ENCODE measurements around the gene DCAF8.

DCAF8 gene

GRCh38 chr1:160197231-160197630, 65.1 kb downstream of the DCAF8 start:
- DNase-seq: no peak

- no peak for DNase-seq
These were observed 66.2 kb downstream of the DCAF8 start for GRCh38 chr1:160196143-160196542.

GRCh38 chr1:160194737-160195059, 67.7 kb downstream of the DCAF8 start:
- DNase-seq: no peak

DNA sequence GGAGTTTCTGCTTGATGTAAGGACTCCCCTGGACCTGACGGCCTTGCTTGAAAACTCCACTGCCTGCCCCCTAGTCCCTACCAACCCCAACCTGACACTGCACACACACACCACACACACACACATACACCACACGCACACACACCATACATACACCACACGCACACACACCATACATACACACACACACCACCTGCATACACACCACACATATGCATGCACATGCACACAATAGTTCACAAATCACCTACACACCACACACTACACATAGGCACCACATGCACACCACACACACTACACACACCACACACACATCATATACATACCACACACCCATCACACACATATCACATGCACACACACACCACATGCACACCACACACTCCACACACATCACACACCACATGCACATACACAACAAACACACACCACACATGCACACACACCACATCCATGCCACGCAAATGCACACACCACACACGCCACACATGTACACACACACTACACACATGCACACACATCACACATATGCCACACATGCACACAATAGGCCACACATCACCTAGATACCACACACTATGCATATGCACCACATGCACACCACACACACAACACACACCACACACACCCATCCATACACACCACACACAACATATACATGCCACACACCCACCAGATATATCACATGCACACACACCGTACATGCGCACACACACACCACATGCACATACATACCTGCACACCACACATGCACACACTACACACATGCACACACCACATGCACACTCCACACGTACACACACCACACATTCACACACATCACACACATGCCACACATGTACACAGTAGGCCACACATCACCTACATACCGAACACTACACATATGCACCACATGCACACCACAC, 68.3 kb downstream of the DCAF8 start:
- no peak for DNase-seq

DNA sequence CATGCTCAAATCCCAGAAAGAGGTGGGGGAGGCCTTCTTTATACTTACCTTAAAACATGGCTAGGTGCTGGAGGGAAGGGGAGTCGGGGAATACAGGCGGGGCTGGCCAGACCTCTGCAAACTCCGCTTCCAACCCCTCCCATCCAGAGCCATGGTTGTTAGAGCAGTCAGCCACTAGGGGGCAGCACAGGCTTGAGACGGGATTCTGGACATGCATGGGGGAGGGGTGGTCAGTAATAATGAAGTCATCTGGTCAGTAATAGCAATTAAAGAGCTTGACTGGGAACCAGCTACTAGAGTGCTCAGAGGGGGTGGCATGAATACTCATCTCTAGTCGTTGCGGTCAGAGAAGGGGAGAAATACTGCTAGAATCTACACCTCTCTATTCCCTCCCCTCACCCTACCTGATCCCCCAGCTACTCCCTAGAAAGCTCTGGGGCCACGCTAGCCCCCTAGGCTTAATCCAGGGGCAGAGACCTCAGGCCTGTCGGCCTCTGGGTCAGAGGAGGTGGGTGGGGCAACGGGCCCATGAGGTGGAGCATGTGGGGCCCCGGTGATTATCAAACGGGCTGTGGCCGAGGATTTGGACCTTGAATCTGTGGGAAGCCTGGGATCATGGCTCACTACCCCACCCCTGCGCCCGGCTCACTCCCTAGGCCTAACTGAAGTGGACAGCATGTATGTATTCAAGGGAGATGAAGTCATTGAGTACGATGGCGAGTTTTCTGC, 69.1 kb downstream of the DCAF8 start:
- peak; percentile 78 to 85 for DNase-seq

DNA sequence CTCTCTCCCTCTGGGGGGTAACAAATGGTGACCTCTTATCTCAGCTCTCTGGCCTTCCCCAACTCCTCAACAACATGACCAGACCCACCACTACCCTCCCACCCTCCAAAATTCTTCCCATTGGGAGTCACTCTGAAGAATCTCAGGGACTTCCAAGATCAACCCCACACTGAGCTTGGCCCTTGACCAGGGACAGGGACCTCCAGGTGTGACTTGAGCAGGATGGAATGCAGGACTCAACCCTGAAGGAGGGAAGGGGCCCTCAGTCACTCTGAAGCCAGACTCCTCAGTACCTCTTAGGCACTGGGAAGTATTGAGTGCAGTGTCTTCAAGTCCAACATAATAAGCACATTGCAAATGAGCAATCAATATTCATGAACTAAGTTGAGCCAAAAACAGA, 70.1 kb downstream of the DCAF8 start:
- no peak for DNase-seq

- DNase-seq: no peak
These were observed 70.6 kb downstream of the DCAF8 start for GRCh38 chr1:160191756-160192155.

- no peak for DNase-seq
These were observed 72.4 kb downstream of the DCAF8 start, which contains the start of gene CASQ1 for GRCh38 chr1:160189649-160190625. TSS of gene CASQ1 (plus strand) at chr1:160190575. CDS start at chr1:160190752, 177 bp downstream.

DNA sequence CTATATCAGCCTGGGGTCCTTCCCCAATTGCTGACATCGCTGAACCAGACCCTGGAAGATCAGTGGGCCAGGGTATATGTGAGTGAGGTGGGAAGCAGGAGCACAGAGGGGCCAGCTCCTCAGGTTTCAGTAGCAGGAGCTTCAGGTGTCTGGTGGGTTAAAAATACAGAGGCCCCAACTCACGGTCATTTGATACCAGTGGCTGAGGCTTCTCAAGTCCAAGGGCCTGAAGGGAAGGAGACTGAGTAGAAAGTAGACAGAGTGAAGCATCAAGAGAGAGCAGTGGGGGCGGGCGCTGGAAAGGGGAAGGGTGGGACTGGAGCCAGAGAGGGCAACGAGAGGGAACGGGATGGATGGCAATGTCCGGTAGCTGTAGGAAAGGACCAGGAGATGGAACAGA, 74.0 kb downstream of the DCAF8 start:
- no peak for DNase-seq

DNA sequence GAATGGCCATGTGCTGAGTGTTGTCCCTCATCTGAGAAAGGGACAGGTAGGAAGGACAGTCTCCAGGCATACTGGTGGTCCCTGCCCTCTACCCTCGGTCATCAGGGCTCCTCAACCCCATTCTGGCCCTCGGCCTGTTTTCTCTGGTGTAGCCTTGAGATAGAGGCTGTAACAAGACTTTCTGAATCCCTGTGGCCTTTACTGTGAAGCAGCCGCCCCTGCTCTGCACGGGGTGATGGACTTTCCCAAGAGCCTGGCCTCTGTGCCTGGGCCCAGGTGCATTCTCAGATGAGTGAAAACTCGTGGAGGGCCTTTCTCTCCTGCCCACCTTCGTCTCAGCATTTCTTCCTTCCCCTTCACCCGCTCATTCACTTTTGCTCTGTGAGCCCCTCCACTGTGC, 74.9 kb downstream of the DCAF8 start:
- DNase-seq: no peak

GRCh38 chr1:160186729-160187128, 75.6 kb downstream of the DCAF8 start:
- no peak for DNase-seq

- DNase-seq: no peak
These were observed 76.1 kb downstream of the DCAF8 start for GRCh38 chr1:160186246-160186645.

DNA sequence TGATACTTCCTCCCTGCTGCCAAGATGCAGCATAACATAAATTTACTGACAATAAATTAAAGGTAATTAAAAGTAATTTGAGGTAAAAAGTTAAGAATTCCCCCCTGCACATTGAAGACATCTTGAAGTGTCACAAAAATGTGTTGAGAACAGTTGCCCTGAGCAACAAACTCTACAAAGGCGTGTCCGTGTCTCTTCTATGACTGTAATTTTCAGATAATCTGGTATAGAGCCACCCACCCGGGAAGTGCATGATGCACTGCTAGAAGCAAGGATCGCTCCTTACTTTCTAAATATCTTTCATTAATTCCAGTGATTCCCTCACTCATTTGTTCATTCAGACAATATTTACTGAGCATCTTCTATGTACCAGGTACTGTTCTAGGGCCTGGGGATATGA, 83.0 kb downstream of the DCAF8 start:
- DNase-seq: no peak

DNA sequence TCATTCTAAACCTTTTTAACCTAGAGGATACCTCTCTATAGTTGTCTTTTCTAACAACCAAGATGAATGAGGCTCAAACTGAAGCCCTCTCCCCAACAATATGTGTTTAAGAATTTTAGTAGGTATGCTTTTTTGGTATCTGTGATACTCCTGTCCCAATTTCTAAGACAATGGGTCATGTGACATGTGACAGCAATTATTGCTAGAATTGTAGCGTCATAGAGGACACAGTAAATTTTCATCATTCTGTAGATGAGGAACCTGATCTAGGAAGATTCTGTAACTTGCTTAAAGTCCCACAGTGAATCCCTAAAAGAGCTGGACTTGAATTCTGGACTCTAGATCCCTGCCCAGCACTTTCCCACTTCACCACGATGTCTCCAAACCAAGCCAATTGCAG, 83.6 kb downstream of the DCAF8 start:
- DNase-seq: no peak

- no peak for DNase-seq
These were observed 84.7 kb downstream of the DCAF8 start for GRCh38 chr1:160177667-160178066.

GRCh38 chr1:160177231-160177630, 85.1 kb downstream of the DCAF8 start:
- DNase-seq: no peak

DNA sequence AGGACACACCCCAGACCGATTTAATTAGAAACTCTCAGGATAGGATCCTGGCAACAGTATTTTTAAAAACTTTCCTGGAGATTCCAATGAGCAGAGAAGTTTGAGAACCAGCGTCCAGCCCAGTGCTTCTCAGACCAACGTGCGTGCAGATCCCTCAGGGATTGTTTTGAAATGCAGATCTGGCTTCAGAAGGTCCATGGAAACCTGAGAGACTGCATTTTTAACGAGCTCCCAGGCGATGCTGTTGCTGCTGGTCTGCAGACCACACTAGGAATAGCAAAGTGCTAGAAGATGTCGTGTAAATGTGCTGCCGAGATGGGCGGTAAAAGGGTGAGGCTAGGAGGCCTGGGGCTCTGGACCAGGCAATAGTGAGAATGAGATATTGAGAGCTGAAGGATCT, 90.4 kb downstream of the DCAF8 start:
- DNase-seq: no peak

DNA sequence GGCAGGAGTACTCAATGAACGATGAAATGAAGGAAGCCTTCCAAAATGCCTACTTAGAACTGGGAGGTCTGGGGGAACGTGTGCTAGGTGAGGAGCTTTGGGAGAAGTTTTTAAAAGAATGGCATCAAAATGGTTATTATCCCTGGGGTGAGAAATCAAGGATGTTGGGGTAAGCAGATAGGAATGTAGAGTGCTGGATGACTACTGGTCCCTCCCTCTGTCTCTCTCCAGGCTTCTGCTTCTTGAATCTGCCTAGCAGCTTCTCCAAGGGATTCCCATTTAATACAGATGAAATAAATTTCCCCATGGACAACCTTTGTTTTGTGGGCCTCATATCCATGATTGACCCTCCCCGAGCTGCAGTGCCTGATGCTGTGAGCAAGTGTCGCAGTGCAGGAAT, 91.0 kb downstream of the DCAF8 start:
- no peak for DNase-seq

DNA sequence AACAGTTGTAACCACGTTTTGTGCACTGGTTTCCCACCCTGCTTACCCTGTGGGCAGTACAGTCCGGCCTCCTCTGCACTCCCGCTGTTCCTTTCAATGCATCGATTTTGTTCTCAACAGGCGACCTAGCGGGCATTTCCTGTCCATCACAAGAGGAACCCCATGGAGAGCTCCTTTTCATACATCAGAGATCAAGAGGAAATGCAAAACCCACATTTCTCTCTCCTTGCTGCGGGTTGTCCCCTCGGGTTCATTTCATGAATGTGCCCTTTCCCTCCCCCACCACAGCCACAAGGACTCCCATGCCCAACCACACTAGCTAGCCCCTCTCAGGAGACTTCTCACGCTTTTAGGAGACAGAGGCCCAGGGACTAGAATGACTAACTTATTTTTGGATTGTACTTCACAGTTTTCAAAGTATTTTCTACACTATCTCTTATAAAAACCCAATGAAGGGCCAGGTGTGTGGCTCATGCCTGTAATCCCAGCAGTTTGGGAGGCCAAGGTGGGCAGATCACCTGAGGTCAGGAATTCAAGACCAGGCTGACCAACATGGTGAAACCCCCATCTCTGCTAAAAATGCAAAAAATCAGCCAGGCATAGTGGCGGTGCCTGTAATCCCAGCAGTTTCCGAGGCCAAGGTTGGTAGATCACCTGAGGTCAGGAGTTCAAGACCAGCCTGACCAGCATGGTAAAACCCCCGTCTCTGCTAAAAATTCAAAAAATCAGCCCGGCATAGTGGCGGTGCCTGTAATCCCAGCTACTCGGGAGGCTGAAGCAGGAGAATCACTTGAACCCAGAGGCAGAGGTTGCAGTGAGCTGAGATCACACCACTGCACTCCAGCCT, 92.6 kb downstream of the DCAF8 start:
- no peak for DNase-seq

GRCh38 chr1:160168609-160169369, 93.6 kb downstream of the DCAF8 start:
- DNase-seq: no peak

GRCh38 chr1:160168016-160168415, 94.3 kb downstream of the DCAF8 start:
- no peak for DNase-seq

Measured in activated CD4-positive, alpha-beta T cell treated with anti-CD3 and anti-CD28 coated beads for 4 hours (primary cell).